GM19372 (cell line): Measurements from ENCODE around the gene TNFRSF9.
"Not testable (repeated sequence)": the region's sequence is repeated elsewhere in the genome, so short reads cannot be mapped to it uniquely, and the experiment has no call there.

ENCODE experiments used
- ATAC-seq: cut with Tn5 transposase; IDR thresholded peaks from one replicate; pipeline ENCODE4 v1.9.1; 2021; ENCODE audit warnings: mild to moderate bottlenecking, low read depth, moderate library complexity; ENCODE audit not compliant: unreplicated experiment

The TNFRSF9 gene

DNA sequence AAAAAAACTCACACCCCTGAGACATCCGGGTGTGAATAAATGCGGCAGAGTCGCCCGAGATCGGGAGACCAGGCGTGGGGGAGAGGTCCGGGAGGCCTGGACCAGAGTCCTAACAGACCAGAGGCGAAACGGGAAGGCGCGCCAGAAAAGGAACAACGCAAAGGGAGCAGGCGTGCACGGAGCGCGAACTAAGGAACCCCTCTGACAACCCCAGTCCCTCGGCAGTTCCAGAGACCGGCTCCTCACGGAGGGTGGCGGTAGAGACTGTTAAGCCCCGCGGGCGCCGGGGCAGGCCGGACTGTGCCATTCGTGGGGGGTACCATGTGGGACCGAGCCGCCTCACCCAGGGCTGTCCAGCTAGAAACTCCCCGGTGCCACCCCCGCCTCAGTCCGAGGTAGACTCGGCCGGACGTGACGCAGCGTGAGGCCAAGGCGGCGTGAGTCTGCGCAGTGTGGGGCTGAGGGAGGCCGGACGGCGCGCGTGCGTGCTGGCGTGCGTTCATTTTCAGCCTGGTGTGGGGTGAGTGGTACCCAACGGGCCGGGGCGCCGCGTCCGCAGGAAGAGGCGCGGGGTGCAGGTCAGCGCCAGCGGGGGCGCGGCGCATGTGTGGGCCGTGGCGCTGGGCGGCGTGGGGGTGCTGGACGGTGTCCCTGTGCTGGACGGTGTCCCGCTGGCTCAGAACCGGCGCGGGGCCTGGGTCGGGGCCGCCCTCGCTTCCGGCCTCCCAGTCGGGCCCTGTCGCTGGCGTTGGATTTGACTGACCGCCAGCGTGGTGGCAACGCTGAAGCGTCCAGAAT lies 20.8 kb upstream of the TNFRSF9 start, which contains the start of gene PARK7:
Gene PARK7, plus strand, starts transcription at position 496 of the 798 bp plus-strand sequence. CDS start 1,075 bp downstream, outside the sequence.
- ATAC-seq: peak; percentile 93

DNA sequence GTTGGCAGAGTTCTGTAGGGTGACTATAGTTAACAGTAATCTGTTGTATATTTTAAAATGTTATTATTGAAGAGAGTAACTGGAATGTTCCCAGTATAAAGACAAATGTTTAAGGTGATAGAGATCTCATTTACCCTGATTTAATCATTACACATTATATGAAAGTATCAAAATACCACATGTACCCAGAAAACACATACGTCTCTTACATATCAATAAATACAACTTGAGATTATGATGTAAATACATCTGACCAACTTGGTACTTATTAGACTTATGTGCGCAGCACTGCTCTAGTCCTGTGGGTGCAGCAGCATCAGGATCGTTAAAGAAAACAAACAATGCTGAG lies 20.2 kb upstream of the TNFRSF9 start:
- no peak for ATAC-seq

DNA sequence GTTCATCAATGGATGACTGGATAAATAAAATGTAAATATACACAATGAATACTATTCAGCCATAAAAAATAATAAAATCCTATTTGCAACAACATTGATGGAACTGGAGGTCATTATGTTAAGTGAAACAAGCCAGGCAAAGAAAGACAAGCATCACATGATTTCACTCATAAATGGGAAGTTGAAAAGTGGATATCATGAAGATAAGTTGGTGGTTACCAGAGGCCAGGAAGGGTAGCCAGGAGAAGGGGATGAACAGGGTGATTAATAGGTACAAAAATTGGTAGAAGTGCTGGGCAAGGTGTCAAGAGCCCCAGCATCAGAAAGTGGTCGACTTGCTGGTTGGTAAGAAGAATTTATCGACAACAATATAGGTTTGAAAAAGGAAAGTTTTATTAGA lies 19.5 kb upstream of the TNFRSF9 start:
- ATAC-seq: no peak

DNA sequence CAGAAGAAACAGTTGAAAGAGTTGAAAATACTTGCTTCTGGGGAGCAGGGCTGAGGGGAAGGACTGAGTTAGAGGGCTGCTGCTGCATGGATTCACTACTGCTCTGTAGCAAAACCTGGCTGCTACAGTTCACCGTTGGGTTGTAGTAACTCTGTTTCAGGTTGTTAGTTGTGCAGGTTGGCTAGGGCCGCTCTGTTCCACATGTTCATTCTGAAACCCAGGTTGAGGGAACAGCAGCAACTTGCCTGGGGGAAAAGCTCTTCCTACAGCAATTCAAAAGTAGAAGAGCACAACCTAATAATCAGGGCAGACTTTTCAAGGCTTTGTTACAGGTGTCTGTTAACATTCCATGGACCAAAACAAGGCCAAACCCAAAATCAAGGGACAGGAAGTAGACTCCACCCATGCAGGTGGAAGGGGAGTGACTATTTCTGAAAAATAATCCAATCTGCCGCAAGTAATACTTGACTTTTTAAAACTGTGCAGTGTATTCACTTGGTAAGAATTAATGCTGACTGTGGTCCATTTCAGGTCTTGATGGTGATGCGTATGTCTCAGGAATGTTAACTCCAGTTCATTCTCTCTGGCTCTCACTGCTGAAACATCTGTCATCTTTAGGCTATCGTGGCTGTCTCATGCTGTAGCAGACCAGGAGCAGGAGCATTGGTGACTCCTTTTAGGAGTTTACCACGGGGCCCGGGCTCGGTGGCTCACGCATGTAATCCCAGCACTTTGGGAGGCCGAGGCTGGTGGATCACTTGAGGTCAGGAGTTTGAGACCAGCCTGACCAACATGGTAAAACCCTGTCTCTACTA lies 15.8 kb upstream of the TNFRSF9 start:
- ATAC-seq: no peak

DNA sequence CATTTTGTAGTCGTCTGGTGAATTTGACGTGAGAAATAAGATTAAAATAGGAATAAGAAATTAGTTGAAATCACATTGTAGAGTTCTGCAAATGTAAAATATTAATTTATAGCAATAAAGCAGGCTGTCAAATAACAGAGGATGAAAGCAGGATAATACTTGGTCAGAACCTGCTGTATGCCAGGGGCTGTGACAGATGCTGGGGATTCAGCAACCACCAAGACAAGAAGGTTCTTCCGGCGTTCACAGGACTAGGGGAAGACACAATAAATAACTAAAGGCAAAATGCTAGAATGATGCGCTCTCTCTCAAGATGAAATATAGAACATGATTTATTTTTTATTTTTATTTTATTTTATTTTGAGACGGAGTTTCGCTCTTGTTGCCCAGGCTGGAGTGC lies 14.0 kb upstream of the TNFRSF9 start:
- ATAC-seq: no peak

DNA sequence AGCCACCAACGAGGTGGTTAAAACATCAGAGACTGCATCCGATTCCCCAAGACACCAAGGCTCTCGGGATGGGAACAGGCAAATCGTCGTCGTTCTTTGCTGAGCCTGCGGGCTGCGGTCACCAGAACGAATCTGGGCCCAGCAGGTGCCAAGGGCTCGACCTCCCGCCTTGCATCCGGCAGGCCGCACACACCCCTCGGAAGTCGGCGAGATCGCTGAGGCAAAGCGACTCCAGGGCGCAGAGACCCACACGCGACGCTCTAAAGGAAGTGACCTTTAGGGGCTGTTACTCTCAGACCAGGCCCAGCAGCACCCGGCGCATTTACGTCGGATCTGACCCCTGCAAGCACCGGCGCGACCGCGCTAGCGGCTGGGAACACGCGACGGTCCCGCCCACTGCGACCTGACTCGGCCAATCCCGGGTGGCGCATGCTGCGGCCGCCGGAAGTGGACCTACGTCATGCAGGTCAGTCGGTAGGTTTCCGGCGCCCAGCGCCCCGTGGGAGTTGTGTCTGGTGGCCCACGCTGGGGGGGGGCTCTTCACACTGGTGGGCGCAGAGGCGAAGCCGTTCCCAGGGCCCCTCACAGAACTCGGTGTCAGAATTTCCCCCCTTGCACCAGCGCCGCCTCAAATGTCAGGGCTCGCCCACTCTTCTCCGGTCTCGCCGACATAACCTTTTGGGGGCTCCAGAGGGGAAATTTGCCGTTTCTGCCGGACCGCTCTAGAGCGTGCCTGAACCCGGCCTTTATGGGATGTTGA lies 13.4 kb upstream of the TNFRSF9 start:
- ATAC-seq: peak; percentile 97

DNA sequence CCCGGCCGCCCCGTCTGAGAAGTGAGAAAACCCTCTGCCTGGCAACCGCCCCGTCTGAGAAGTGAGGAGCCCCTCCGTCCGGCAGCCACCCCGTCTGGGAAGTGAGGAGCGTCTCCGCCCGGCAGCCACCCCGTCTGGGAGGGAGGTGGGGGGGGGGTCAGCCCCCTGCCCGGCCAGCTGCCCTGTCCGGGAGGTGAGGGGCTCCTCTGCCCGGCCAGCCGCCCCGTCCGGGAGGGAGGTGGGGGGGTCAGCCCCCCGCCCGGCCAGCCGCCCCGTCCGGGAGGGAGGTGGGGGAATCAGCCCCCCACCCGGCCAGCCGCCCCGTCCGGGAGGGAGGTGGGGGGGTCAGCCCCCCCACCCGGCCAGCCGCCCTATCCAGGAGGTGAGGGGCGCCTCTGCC lies 12.2 kb upstream of the TNFRSF9 start:
- ATAC-seq: not testable (repeated sequence)

DNA sequence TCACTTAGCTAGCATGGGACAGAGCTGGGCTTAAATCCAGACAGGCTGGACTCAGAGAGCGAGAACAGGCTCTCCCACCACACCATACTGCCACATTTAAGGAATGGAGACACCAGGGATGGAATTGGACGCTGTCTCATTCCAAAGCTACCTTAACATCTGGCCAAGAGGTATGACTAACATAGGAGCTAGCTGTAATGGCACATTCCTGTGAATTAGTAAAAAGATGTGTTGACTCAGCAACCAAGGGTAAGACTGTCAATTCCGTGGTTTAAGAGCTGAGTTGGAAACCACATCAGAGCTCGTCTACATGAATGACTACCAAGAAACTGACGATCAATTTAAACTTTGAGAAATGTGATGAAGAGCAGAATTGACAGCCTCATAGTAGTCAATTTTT lies 8.3 kb upstream of the TNFRSF9 start:
- no peak for ATAC-seq

DNA sequence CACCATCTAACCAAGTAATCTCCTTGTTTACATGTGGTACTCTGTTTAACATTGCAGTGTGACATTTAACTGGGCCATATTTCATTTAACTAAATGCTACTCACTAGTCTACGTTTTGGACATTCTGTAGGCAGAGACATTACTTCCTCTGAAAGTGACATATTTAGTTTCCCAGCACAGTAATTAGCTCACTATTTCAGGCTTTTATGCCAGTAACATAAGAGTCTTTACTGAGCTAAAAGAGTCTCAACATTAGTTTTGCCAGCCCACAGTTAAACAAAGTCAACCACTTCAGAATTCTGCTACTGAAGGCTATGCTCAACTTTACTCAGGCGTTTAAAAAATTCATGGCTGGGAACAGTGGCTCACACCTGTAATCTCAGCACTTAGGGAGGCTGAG lies 2.6 kb upstream of the TNFRSF9 start:
- ATAC-seq: no peak

DNA sequence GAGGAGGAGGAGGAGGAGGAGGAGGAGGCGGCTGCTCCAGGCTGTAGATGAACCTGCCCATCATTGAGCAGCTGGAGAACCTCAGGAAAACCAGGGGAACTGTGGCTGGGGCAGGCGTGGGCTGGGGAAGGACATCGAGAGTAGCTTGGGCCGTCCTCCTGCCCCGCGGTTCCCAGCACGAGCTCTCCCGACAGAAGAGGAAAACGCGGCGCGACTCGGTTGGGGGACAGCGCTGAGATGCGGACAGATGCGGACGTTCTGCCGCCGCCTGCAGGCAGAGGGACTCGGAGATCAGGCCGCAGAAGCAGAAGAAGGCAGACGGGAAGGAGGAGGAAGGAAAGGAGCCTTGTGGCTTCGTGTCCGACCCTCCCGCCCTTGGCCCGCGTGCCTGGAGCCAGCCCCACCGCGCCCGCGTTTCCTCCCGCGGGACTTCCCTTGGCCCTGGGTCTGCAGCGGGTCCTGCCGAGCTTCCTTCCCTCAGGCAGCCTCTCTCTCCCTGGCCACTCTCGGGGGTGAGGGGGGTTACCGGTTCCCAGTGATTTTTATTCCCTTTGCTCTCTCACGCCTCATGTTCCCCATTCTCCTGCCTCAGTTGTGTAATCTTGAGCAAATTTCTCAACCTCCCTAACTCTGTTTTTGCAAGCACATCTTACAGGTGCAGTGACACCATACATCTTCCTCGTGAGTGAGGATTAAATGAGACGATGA lies 1.7 kb upstream of the TNFRSF9 start:
- no peak for ATAC-seq

DNA sequence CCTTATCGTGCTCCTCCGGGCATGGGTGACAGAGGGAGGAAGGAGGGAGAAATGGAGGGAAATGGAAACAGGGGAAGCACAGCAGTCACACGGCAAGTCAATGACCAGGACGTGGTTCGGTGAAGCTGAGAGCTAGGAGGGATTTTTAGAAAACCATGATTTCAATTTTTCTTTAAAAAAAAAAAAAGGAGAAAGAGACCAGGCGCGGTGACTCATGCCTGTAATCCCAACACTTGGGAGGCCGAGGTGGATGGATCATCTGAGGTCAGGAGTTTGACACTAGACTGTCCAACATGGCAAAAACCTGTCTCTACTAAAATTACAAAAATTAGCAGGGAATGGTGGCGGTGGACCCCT lies 776 bp upstream of the TNFRSF9 start:
- no peak for ATAC-seq

DNA sequence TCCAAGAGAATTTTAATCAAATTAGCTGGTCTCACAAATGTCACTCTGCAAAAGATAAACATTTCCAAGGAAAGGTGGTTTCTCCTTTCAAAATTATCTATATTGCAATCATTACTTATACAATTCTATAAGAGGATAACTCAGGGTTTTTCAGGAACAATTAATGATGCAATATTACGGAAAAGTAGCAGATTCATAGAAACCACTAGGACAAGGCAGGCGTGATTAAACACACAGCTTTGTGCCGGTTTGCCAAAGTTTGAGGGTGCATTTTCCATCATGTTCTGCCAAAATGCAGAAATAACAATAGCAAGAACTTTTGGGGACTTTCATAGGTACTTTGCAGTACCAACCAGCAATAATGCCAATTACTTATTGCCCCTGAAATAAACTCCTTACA lies 605 bp downstream of the TNFRSF9 start:
- ATAC-seq: no peak

DNA sequence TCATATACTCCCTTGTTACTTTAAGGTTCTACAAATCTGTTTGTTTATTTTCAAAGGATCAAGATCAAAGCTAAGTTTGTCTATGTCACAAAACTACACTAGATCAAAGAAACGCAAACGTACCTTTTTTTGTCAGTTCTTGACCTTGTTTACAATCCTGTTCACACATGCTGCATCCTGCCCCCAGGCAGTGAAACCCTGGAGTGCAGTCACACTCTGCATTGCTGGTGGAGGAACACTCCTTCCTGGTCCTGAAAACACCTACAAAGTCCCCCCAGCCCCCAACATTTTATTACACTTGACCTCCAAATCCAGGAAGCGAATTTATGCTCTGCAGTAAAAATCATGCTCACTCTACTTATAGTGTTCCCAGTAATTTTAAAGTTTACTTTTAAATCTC lies 2.6 kb downstream of the TNFRSF9 start:
- no peak for ATAC-seq

DNA sequence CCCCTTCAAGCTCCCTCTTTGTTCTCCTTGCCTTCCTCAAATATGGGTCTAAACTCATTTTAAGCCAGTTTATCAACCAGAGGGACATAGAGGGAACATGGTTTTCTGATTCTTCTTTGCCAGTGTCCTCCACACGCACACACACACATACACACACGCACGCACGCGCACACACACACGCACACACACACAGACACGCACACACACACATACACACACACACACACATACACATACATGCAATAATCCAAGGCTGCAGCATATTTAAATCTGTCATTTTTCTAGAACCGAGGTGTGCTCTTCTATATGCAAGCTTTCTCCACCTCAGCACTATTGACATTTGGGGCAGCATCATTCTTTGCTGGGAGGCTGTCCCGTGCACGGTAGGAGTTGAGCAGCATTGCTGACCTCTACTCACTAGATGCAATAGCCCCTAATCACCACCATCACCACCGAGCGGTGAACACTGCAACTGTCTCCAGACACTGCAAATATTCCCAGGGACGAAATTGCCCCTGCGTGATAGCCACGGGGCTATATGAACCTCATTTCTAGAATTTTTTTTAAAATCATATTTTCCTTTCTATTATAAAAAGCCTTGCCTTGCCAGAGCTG lies 8.0 kb downstream of the TNFRSF9 start:
- no peak for ATAC-seq

DNA sequence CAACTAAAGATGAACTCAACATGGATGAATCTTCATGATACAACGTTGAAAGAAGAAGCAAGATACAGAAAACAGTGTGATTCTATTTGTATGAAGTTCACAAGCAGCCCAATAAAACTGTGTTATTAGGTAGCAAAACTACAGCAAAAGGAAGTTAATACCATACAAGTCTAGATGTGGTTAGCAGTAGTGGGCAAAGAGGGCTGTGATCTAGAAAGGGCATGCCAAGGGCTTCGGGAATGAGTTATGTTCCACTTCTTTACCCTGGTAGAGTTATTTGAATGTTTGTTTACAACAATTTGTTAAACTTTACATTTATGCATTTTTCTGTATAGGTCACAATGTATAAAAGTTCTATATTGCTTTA lies 9.2 kb downstream of the TNFRSF9 start:
- no peak for ATAC-seq

DNA sequence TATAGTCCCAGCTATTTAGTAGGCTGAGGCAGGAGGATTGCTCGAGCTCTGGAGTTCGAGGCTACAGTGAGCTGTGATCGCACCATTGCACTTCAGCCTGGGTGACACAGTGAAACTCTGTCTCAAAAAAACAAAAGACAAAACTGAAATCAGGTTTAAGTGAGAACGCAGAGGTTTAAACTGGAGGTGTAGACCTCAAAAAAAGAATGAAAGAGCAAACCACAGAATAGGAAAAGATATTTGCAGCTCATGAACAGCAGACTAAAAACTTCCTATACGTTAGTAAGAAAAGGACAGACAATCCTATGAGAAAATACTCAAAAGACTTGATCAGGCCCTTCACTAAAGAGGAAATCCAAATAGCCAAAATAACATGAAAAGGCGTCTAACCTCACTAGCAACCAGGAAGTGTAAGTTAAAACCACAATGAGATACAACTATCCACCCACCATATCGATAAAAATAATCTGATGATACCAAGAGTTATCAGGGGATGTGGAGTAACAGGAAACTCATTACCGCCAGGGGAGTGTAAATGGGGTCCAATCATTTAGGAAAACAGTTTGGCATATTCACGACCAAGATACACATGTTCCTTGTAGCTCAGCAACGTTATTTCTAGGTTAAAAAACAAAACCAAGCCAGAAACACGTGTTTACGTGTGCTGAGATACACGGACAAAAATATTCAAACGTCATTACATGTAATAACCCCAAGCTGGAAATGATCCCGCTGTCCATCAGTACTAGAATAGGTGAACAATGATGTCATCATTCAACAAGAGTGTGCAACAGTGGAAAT lies 9.8 kb downstream of the TNFRSF9 start:
- ATAC-seq: no peak

DNA sequence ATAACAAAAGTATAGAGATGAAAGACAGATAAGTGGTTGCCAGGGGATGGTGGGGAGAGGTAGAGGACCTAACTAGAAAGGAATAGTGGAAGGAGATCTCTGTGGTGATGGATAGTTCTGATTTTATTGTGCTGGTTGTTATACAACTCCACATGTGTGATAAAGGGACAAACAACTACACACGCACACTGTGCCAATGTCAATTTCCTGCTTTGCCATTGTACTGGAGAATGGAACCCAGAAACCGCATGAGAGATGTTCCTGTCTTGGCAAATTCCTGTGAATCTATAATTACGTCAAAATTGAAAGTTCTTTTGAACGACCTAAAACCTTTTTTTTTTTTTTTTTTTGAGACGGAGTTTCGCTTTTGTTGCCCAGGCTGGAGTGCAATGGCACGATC lies 11.0 kb downstream of the TNFRSF9 start:
- no peak for ATAC-seq

DNA sequence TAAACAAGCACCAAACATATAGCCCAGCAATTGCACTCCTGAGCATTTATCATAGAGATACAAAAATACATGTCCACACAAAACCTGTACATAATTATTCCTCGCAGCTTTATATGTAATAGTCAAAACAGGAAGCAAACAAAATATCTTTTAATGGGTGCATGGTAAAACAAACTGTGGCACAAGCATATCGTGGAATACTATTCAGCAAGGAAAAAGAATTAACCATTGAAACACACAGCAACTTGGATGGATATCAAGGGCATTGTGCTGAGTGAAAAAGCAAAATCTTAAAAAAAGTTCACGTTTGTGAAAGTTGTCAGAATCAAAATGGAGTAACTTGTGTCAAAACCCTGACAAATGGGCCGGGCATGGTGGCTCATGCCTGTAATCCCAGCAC lies 12.4 kb downstream of the TNFRSF9 start:
- ATAC-seq: no peak

DNA sequence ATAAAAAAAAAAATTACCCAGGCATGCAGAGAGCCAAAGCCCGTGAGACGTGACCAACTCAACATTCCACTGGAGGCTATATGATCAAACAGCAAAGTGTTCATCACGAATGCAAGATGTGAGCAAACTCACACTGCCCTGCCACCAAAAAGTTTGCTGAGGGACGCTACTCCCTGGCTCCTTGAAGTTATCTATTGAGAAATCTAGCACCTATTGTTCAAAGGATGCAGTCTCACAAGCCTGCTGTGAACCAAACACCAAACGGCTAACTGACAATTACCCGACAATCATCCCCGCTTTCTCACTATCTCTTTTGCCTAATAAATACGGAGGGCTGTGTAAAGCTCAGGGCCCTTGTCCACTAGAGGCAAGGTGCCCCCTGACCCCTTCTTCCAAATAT lies 13.6 kb downstream of the TNFRSF9 start:
- ATAC-seq: not testable (repeated sequence)
